Esophagus muscularis mucosa (tissue), 4 donors: ENCODE data around the gene PIP5K1B. TPM values are rescaled to one million over a fixed set of nuclear protein-coding genes. Genes with fewer than 3 reads are reported as not detected.

Source experiments
- DNase-seq: peaks from one replicate; pipeline ENCODE4 v3.0.0-alpha.2; 2017; ENCODE audit errors: extremely low spot score
- H3K27ac ChIP-seq, 4 donors: fragments of 200-600 bp; sonication (generic); replicated peaks in 1 of 4; 1 replicate in 3 of 4; 2 replicates in 1 of 4; pipeline ENCODE4 v1.5.1; 2016 to 2019; ENCODE audit warnings: mild to moderate bottlenecking in 1 of 4
- H3K27me3 ChIP-seq, 4 donors: fragments of 200-600 bp; sonication (generic); one replicate each; pipeline versions ENCODE4 v1.5.1 to v1.6.0; 2016 to 2019
- H3K36me3 ChIP-seq, 4 donors: fragments of 200-600 bp; sonication (generic); one replicate each; pipeline ENCODE4 v1.5.1; 2016 to 2019
- H3K4me1 ChIP-seq, 4 donors: fragments of 200-600 bp; sonication (generic); one replicate each; pipeline ENCODE4 v1.5.1; 2016 to 2019
- H3K4me3 ChIP-seq, 4 donors: fragments of 200-600 bp; sonication (generic); 1 replicate in 2 of 4; 2 replicates in 2 of 4; pipeline ENCODE4 v1.5.1; 2016 to 2019; ENCODE audit warnings: mild to moderate bottlenecking in 4 of 4, moderate library complexity in 1 of 4
- H3K9me3 ChIP-seq, 4 donors: fragments of 200-600 bp; sonication (generic); 1 replicate in 3 of 4; 2 replicates in 1 of 4; pipeline ENCODE4 v1.5.1; 2016 to 2019
- EP300 ChIP-seq: sonication (generic); formaldehyde crosslinking; IDR thresholded peaks from one replicate; pipeline ENCODE4 v1.6.1; 2017; ENCODE audit warnings: antibody characterized with exemption
- POLR2A ChIP-seq: fragments of 450-650 bp; IDR thresholded peaks from one replicate; pipeline ENCODE4 v1.6.1; 2017; ENCODE audit warnings: antibody characterized with exemption, moderate library complexity, mild to moderate bottlenecking, low read depth
- POLR2AphosphoS5 ChIP-seq, 2 donors: sonication (generic); formaldehyde crosslinking; IDR thresholded peaks; one replicate each; pipeline ENCODE4 v1.6.1; 2017; ENCODE audit warnings: antibody characterized with exemption in 2 of 2
- WGBS: methylation state at CpG from one replicate; pipeline ENCODE4 v1.1.5; 2018; 5-methylcytosine and 5-hydroxymethylcytosine counted together
- intact Hi-C: fragments of 100-400 bp; cut with DNase I; formaldehyde crosslinking; loops from one replicate; pipeline ENCODE4 v1.15.1; 2023
- total RNA-seq, 4 donors: library from RNA; depleted of rRNA; stranded (reverse); fragments of >200 nt; gene quantifications; one replicate each; pipeline versions ENCODE4 v1.1.0 to v1.2.1, GENCODE V29; 2016
- TF ChIP-seq, protein P1 (sequence below), 3 experiments: fragments of 200-600 bp in 2 of 3; fragments of 450-650 bp in 1 of 3; sonication (generic) in 2 of 3; IDR thresholded peaks; one replicate each; pipeline ENCODE4 v1.5.1; 2017 to 2019; ENCODE audit warnings: antibody characterized with exemption in 3 of 3, mild to moderate bottlenecking in 2 of 3, moderate library complexity in 1 of 3

The PIP5K1B gene
- total RNA-seq, 4 donors from 2014 or later, result 0.42 to 1.7 (median 1.2) TPM

DNA sequence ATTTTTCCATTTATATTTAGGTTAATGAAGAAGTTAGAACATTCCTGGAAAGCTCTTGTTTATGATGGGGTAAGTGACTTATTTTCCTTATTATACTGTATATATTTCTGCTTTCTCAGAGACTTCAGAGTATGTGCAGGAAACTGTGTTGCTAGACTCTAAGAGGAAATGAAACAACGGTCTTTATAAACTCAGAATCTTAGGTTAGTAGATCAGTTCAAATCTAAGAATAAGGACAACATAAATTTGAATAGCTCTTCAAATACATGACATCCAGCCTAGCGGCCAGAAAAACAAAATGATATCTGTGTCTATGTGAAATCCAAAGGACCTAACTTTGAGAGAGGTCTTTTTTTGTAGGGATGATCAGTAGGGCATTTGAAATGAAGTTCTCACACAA is 214.6 kb downstream of the PIP5K1B start:
- H3K9me3 ChIP-seq, result no peaks in the 10 kb centered on the region
- H3K4me3 ChIP-seq, result no peak overlapping the region
- no peaks in the 10 kb centered on the region for H3K4me1 ChIP-seq
- H3K27ac ChIP-seq, result no peak overlapping the region
- WGBS, result 58% methylated on average over 2 of the region's 2 CpGs
- DNase-seq, result no peak
- intact Hi-C loops, result no loop called here
- TF ChIP-seq POLR2A, result no peak
- no peak for TF ChIP-seq EP300
- no peak for TF ChIP-seq POLR2AphosphoS5 (IDR thresholded peaks at IDR 0.05)
- TF ChIP-seq, protein P1, sequence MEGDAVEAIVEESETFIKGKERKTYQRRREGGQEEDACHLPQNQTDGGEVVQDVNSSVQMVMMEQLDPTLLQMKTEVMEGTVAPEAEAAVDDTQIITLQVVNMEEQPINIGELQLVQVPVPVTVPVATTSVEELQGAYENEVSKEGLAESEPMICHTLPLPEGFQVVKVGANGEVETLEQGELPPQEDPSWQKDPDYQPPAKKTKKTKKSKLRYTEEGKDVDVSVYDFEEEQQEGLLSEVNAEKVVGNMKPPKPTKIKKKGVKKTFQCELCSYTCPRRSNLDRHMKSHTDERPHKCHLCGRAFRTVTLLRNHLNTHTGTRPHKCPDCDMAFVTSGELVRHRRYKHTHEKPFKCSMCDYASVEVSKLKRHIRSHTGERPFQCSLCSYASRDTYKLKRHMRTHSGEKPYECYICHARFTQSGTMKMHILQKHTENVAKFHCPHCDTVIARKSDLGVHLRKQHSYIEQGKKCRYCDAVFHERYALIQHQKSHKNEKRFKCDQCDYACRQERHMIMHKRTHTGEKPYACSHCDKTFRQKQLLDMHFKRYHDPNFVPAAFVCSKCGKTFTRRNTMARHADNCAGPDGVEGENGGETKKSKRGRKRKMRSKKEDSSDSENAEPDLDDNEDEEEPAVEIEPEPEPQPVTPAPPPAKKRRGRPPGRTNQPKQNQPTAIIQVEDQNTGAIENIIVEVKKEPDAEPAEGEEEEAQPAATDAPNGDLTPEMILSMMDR (IDR thresholded peaks at IDR 0.05), result no peak
- no peaks in the 10 kb centered on the region for H3K36me3 ChIP-seq
- no peaks in the 10 kb centered on the region for H3K27me3 ChIP-seq

DNA sequence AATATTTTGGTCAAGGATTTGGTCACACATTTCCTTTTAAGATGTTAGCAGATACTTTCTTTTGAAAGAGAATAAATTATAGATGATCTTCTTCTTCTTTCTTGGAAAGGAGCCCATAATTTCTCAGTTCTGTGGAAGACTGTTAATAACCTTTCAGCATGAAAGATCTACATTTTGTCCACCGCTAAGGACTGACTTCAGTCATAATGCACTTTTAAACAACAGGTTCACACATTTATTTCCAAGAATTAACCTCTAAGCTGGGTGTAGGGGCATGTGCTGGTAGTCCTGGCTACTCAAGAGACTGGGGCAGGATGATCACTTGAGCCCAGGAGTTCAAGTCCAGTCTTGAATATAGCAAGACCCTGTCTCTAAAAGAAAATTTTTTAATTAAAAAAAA is 215.9 kb downstream of the PIP5K1B start:
- no peak for DNase-seq
- H3K27ac ChIP-seq, result no peak overlapping the region
- WGBS, result 81% methylated on average over 1 of the region's 1 CpG
- H3K36me3 ChIP-seq, result no peaks in the 10 kb centered on the region
- intact Hi-C loops, result no loop called here
- H3K9me3 ChIP-seq, result no peaks in the 10 kb centered on the region
- H3K27me3 ChIP-seq, result no peaks in the 10 kb centered on the region
- TF ChIP-seq EP300, result no peak
- TF ChIP-seq POLR2AphosphoS5 (IDR thresholded peaks at IDR 0.05), result no peak
- TF ChIP-seq POLR2A, result no peak
- TF ChIP-seq, protein P1 (IDR thresholded peaks at IDR 0.05), result no peak
- H3K4me1 ChIP-seq, result no peaks in the 10 kb centered on the region
- no peak overlapping the region for H3K4me3 ChIP-seq

DNA sequence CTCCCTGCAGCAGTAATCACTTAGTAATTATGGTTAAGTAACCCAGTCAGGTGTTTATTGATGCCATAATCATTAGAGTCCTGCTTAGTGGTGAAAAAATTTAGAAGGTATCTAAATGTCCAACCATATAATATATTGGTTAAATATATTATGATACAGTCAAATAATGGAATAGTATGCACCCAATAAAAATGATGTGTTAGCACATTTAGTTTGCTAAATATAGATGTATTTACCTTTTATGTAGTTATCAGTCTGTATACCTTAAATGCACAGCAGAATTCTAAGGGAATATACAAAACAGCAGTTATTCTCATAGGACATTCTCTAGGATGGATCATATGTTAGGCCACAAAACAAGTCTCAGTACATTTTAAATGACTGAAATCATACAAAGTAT is 218.4 kb downstream of the PIP5K1B start:
- intact Hi-C loops, result no loop called here
- H3K27me3 ChIP-seq, result no peaks in the 10 kb centered on the region
- no peak for TF ChIP-seq EP300
- TF ChIP-seq, protein P1 (IDR thresholded peaks at IDR 0.05), result no peak
- no peak for TF ChIP-seq POLR2AphosphoS5 (IDR thresholded peaks at IDR 0.05)
- no peak for DNase-seq
- no peaks in the 10 kb centered on the region for H3K36me3 ChIP-seq
- no peaks in the 10 kb centered on the region for H3K4me1 ChIP-seq
- H3K4me3 ChIP-seq, result no peak overlapping the region
- H3K9me3 ChIP-seq, result no peaks in the 10 kb centered on the region
- no peak overlapping the region for H3K27ac ChIP-seq

DNA sequence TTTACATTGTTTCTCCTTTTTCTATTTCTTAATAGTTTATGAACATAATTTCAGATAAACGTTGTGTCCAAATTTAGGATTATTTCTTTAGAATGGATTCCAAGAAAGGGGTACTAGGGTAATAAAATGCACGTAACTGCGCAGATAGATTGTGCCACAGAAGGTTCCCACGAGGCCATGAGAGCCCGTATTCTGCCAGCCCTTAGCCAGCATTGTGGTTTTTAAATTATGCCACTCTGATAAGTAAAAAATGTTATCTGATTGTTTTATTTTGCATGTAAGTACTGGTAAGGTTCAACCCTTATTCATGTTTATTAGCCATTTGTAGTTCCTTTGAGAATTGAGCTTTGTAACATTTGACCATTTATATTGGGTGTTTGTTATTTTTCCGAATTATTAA is 220.1 kb downstream of the PIP5K1B start:
- intact Hi-C loops, result no loop called here
- H3K27me3 ChIP-seq, result no peaks in the 10 kb centered on the region

DNA sequence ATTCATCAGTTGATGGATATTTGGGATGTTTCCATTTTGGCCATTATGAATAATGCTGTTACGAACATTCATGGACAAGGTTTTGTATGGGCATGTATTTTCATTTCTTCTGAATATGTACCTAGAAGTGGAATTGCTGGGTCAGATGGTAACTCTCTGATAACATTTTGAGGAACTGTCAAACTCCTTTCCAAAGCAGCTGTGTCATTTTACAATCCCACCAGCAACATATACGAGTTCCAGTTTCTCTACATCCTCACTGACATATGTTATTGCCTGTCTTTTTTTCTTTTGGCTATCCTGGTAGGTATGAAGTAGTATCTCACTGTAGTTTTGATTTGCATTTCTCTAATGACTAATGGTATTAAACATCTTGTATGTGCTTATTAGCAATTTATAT is 222.1 kb downstream of the PIP5K1B start:
- DNase-seq, result no peak
- Histone ChIP-seq H3K9me3 (no peaks in the 10 kb centered on the region), H3K27ac (no peak overlapping the region), H3K27me3 (no peaks in the 10 kb centered on the region), H3K4me3 (no peak overlapping the region), H3K36me3 (no peaks in the 10 kb centered on the region), H3K4me1 (no peaks in the 10 kb centered on the region)
- WGBS, result 75% methylated on average over 2 of the region's 2 CpGs
- TF ChIP-seq POLR2A (no peak), EP300 (no peak), POLR2AphosphoS5 (IDR thresholded peaks at IDR 0.05) (no peak)
- TF ChIP-seq, protein P1 (IDR thresholded peaks at IDR 0.05), result no peak
- intact Hi-C loops, result no loop called here

More for the DNA sequence above, 220.1 kb downstream of the PIP5K1B start:
- no peaks in the 10 kb centered on the region for H3K4me1 ChIP-seq
- TF ChIP-seq POLR2AphosphoS5 (IDR thresholded peaks at IDR 0.05) (no peak), EP300 (no peak)
- WGBS, result 65% methylated on average over 6 of the region's 6 CpGs
- H3K36me3 ChIP-seq, result no peaks in the 10 kb centered on the region
- H3K9me3 ChIP-seq, result no peaks in the 10 kb centered on the region
- no peak for DNase-seq
- H3K4me3 ChIP-seq, result no peak overlapping the region
- H3K27ac ChIP-seq, result no peak overlapping the region
